ENCODE measurements around the gene KRTAP10-4. TPM values are rescaled to one million over a fixed set of nuclear protein-coding genes. Genes with fewer than 3 reads are reported as not detected.
A peak's percentile ranks its signal among the peaks of the same experiment; 100 is the strongest.
"Not testable (repeated sequence)": the region's sequence is repeated elsewhere in the genome, so short reads cannot be mapped to it uniquely, and the experiment has no call there.

The KRTAP10-4 gene, protein sequence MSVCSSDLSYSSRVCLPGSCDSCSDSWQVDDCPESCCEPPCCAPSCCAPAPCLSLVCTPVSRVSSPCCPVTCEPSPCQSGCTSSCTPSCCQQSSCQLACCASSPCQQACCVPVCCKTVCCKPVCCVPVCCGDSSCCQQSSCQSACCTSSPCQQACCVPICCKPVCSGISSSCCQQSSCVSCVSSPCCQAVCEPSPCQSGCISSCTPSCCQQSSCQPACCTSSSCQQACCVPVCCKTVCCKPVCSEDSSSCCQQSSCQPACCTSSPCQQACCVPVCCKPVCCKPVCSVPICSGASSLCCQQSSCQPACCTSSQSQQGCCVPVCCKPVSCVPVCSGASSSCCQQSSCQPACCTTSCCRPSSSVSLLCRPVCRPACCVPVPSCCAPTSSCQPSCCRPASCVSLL
- not detected in 2 replicates for total RNA-seq (2013; cell fraction: nucleolus; rRNA removed)
- not detected in 2 replicates for total RNA-seq (2014; rRNA removed)
- not detected in 2 replicates for total RNA-seq (2014; rRNA removed; fragmentation: Illumina TruSeq; extraction: Trizol)
- total RNA-seq (2021), result not detected in 2 replicates
- polyA plus RNA-seq (2011; ENCODE audit: low read depth), result not detected
- not detected in 2 replicates for polyA plus RNA-seq (2011; rRNA removed)
- not detected in 2 replicates for polyA plus RNA-seq (2011; cell fraction: cytosol; rRNA removed)
- polyA plus RNA-seq (2011; cell fraction: nucleus; rRNA removed), result not detected in 2 replicates
- polyA plus RNA-seq (2012), result not detected in 2 replicates
- not detected in 2 replicates for polyA plus RNA-seq (2014; fragmentation: Illumina TruSeq; extraction: Trizol)
- not detected for polyA plus RNA-seq (2014; fragmentation: Nextera tagmentation; extraction: Ambion mirVana)
- polyA plus RNA-seq (2014; rRNA removed), result not detected in 2 replicates
- not detected for polyA plus RNA-seq (2016; fragmentation: Nextera tagmentation; extraction: Ambion mirVana)
- not detected in 2 replicates for polyA minus RNA-seq (2011; rRNA and poly(A)+ RNA removed)
- polyA minus RNA-seq (2011; cell fraction: cytosol; rRNA and poly(A)+ RNA removed), result not detected in 2 replicates
- polyA minus RNA-seq (2011; cell fraction: nucleus; rRNA and poly(A)+ RNA removed), result not detected in 2 replicates
- percentile 8 among the genes with signal in this experiment for Bru-seq, nascent RNA
- BruChase-seq, experiment 1, labeled RNA remaining after a 6-hour chase, result percentile 2 among the genes with signal in this experiment
- percentile 1 among the genes with signal in this experiment for BruChase-seq, experiment 2, labeled RNA remaining after a 2-hour chase
- long read RNA-seq, experiment 1, result 0 reads
- long read RNA-seq, experiment 2, result 0 reads

DNA sequence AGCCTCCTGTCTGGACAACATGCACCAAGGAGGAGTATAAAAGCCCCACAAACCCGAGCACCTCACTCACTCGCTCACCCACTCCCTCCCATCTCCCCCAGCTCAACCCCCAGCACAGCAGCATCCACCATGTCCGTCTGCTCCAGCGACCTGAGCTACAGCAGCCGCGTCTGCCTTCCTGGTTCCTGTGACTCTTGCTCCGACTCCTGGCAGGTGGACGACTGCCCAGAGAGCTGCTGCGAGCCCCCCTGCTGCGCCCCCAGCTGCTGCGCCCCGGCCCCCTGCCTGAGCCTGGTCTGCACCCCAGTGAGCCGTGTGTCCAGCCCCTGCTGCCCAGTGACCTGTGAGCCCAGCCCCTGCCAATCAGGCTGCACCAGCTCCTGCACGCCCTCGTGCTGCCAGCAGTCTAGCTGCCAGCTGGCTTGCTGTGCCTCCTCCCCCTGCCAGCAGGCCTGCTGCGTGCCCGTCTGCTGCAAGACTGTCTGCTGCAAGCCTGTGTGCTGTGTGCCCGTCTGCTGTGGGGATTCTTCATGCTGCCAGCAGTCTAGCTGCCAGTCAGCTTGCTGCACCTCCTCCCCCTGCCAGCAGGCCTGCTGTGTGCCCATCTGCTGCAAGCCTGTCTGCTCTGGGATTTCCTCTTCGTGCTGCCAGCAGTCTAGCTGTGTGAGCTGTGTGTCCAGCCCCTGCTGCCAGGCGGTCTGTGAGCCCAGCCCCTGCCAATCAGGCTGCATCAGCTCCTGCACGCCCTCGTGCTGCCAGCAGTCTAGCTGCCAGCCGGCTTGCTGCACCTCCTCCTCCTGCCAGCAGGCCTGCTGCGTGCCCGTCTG, at the start of gene KRTAP10-4:
Gene KRTAP10-4 (plus strand): TSS at position 100 of the 827 bp plus-strand sequence. CDS start 30 bp downstream, at position 130.
- POLR2A ChIA-PET; FAIRE-seq; H3K9me3 ChIP-seq (replicated peaks; ENCODE audit: control insufficient read depth, insufficient read depth, low read length); in situ Hi-C loops (cut with MboI); H3K4me3 ChIP-seq; H3K27ac ChIP-seq (ENCODE audit: control insufficient read depth, insufficient read depth); RAD21 ChIA-PET (ENCODE audit: unreplicated experiment); H4K20me1 ChIP-seq (ENCODE audit: control insufficient read depth, insufficient read depth); CTCF ChIA-PET; DNase-seq (ENCODE audit: low read depth, low spot score); H2AFZ ChIP-seq (ENCODE audit: control insufficient read depth, low read depth, low read length); ATAC-seq; H3K79me2 ChIP-seq (ENCODE audit: control insufficient read depth, insufficient read depth, low read length); H3K9ac ChIP-seq (ENCODE audit: control insufficient read depth, insufficient read depth, low read length); H3K36me3 ChIP-seq (ENCODE audit: control insufficient read depth in 2 of 2, insufficient read depth in 2 of 2, low read length in 1 of 2); intact Hi-C loops (cut with micrococcal nuclease; ENCODE audit: unreplicated experiment); H3K4me1 ChIP-seq (ENCODE audit: control insufficient read depth, insufficient read depth, low read length); H3K27me3 ChIP-seq (replicated peaks in 1 of 2; ENCODE audit: control insufficient read depth in 2 of 2, insufficient read depth in 2 of 2, low read length in 1 of 2); SMC1A ChIA-PET (ENCODE audit: uncharacterized antibody, unreplicated experiment); BruUV-seq (replicated peaks); H3K4me2 ChIP-seq (ENCODE audit: control insufficient read depth, insufficient read depth): not testable (repeated sequence)
- 24% methylated on average over 20 of the region's 25 CpGs for WGBS (ENCODE audit: insufficient coverage, insufficient replicate concordance, low lambda C conversion rate, missing lambda C conversion rate)

All from GM12878 (cell line).